ENCODE results near the gene SSH2. TPM values are rescaled to one million over a fixed set of nuclear protein-coding genes. Genes with fewer than 3 reads are reported as not detected.

Gene SSH2
- total RNA-seq, 1 experiment from 2014 or later: 14.6 TPM

- Histone ChIP-seq H2BK5ac (ENCODE audit: insufficient read length, low read length) (no peak overlapping the region), H2BK120ac (ENCODE audit: low read depth, low read length, poor library complexity, severe bottlenecking) (no peak overlapping the region), H4K91ac (ENCODE audit: insufficient read length, low read depth, low read length) (no peak overlapping the region), H3T11ph (ENCODE audit: low read length) (no peak overlapping the region), H3K4ac (ENCODE audit: low read depth, low read length) (no peak overlapping the region), H2BK20ac (ENCODE audit: low read depth, low read length, poor library complexity, severe bottlenecking) (no peak overlapping the region), H3K23me2 (ENCODE audit: insufficient read length, low read depth, low read length, poor library complexity, severe bottlenecking) (no peaks in the 10 kb centered on the region), H3K56ac (ENCODE audit: insufficient read length, low read depth, low read length) (no peak overlapping the region), H3K27me3 (ENCODE audit: insufficient read depth, low read length) (no peaks in the 10 kb centered on the region), H3K79me1 (ENCODE audit: insufficient read depth, low read depth, low read length, poor library complexity, severe bottlenecking) (no peaks in the 10 kb centered on the region), H4K20me1 (ENCODE audit: control insufficient read depth, insufficient read depth, insufficient read length) (no peaks in the 10 kb centered on the region), H3K9me3 (ENCODE audit: control insufficient read depth, low read depth, low read length) (no peaks in the 10 kb centered on the region), H2BK12ac (ENCODE audit: insufficient read length, low read depth, low read length) (no peak overlapping the region), H3K23ac (ENCODE audit: insufficient read length, low read depth, low read length) (no peak overlapping the region), H4K8ac (replicated peaks; ENCODE audit: insufficient read length, low read depth, low read length) (no peak overlapping the region), H2AK5ac (ENCODE audit: insufficient read length, low read length) (no peak overlapping the region), H3K79me2 (ENCODE audit: insufficient read depth, low read length) (no peaks in the 10 kb centered on the region), H2AFZ (ENCODE audit: low read length) (no peak overlapping the region), H3K4me2 (ENCODE audit: insufficient read depth, insufficient read length, low read length) (no peak overlapping the region), H3K9ac (ENCODE audit: extremely low read depth, insufficient read length, low read length) (no peak overlapping the region), H3K27ac (ENCODE audit: insufficient read length, low read depth, low read length) (no peak overlapping the region), H2BK15ac (ENCODE audit: low read depth, low read length) (no peak overlapping the region), H3K18ac (ENCODE audit: insufficient read length, low read depth, low read length) (no peak overlapping the region), H3K4me1 (ENCODE audit: insufficient read depth, low read length) (no peaks in the 10 kb centered on the region), H4K5ac (ENCODE audit: insufficient read length, low read depth, low read length) (no peak overlapping the region), H3K14ac (ENCODE audit: insufficient read depth, low read length) (no peak overlapping the region)
- DNase-seq: no peak
- H3K9me3 Mint-ChIP-seq: no peaks in the 10 kb centered on the region
- H3K27ac Mint-ChIP-seq: no peak overlapping the region
- H3K36me3 Mint-ChIP-seq (ENCODE audit: insufficient read depth in 1 of 3, low read depth in 3 of 3): no peaks in the 10 kb centered on the region
- TF ChIP-seq CTCF (conservative IDR thresholded peaks at IDR 0.05): no peak
- no CpG with 5 or more reads among the region's 2 CpGs for WGBS (ENCODE audit: extremely low coverage, insufficient read length, low lambda C conversion rate)
- H3K4me3 Mint-ChIP-seq: no peak overlapping the region
- H3K27me3 Mint-ChIP-seq (ENCODE audit: low read depth): no peaks in the 10 kb centered on the region
- H3K4me1 Mint-ChIP-seq: no peaks in the 10 kb centered on the region; a peak in 1 of 4 replicates
Measured at GRCh38 chr17:29796652-29797051, 133.4 kb downstream of the SSH2 start.

Data from H9 (cell line).